A549 (cell line): Measurements from ENCODE around the gene PAPLN.

ENCODE experiments used
- NPAS2 ChIP-seq: fragments of 250-450 bp; sonication (Bioruptor Pico); IDR thresholded peaks from 2 replicates; pipeline ENCODE4 v1.8.0; 2022; ENCODE audit warnings: mild to moderate bottlenecking, moderate library complexity, borderline replicate concordance
- TF ChIP-seq, protein P1 (sequence below): IDR thresholded peaks from 2 replicates; pipeline ENCODE4 v1.6.1; 2012
- TF ChIP-seq, protein P2 (sequence below): fragments of >200 bp; sonication (Bioruptor Twin); formaldehyde crosslinking; IDR thresholded peaks from 3 replicates; pipeline ENCODE4 v1.5.1; 2016

DNA sequence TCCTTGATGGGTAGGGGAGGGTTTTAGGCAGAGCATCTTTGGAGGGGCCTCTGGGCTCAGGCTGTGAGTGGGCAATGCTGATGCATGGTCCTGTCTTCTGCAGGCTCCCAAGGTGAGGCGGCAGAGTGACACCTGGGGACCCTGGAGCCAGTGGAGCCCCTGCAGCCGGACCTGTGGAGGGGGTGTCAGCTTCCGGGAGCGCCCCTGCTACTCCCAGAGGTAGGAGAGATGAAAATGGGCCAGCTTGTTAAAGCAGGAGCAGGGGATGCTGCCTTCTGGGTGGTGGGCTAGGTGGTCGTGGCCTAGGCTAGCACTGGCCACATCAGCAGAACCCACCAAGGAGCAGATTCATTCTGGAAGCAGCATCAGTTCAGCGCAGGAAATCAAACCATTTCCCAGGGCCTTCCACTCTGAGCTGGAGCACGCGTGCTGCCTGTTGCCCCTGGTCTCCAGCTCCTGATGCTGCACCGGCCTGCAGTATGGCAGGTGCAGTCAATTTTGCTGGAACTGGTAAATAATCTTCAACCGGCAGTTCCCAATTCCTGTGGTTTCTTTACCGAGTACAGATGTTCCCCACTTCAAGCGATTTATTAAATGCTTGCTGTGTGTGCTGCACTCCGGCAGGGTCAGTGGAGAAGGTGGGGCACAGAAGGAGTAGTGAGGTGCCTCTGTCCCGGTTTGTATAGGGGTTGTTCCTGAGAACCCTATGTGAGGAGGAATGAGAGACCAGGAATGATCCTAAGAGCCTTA is 7.4 kb downstream of the PAPLN start:
- no peak for TF ChIP-seq NPAS2
- TF ChIP-seq, protein P1, sequence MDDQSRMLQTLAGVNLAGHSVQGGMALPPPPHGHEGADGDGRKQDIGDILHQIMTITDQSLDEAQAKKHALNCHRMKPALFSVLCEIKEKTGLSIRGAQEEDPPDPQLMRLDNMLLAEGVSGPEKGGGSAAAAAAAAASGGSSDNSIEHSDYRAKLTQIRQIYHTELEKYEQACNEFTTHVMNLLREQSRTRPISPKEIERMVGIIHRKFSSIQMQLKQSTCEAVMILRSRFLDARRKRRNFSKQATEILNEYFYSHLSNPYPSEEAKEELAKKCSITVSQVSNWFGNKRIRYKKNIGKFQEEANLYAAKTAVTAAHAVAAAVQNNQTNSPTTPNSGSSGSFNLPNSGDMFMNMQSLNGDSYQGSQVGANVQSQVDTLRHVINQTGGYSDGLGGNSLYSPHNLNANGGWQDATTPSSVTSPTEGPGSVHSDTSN, result no peak
- TF ChIP-seq, protein P2, sequence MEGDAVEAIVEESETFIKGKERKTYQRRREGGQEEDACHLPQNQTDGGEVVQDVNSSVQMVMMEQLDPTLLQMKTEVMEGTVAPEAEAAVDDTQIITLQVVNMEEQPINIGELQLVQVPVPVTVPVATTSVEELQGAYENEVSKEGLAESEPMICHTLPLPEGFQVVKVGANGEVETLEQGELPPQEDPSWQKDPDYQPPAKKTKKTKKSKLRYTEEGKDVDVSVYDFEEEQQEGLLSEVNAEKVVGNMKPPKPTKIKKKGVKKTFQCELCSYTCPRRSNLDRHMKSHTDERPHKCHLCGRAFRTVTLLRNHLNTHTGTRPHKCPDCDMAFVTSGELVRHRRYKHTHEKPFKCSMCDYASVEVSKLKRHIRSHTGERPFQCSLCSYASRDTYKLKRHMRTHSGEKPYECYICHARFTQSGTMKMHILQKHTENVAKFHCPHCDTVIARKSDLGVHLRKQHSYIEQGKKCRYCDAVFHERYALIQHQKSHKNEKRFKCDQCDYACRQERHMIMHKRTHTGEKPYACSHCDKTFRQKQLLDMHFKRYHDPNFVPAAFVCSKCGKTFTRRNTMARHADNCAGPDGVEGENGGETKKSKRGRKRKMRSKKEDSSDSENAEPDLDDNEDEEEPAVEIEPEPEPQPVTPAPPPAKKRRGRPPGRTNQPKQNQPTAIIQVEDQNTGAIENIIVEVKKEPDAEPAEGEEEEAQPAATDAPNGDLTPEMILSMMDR, result no peak
